Endothelial cell of umbilical vein (primary cell): Measurements from ENCODE around the gene DDB1. TPM values are rescaled to one million over a fixed set of nuclear protein-coding genes. Genes with fewer than 3 reads are reported as not detected.

Experiments
- polyA plus RNA-seq, 4 experiments: library from polyadenylated mRNA; depleted of rRNA in 3 of 4; stranded (reverse) in 3 of 4; unstranded in 1 of 4; fragments of >200 nt; gene quantifications; 2 replicates each; pipeline versions ENCODE4 v1.2.1 to v1.2.3, GENCODE V29; 2011 to 2012; ENCODE audit warnings: missing spikeins in 1 of 4
- total RNA-seq: library from RNA; stranded (reverse); gene quantifications from 2 replicates; pipeline ENCODE4 v1.2.3, GENCODE V29; 2021

The DDB1 gene
- total and polyA plus RNA-seq, 2 donors (not counting 3 experiments of a cell fraction or from before 2014, with no cell fraction given): 229 to 230 TPM

Other genes starting within 250 kb of the DDB1 start
- not detected in 2 replicates for gene CD5, start 230.6 kb downstream of the DDB1 start, total RNA-seq
- gene CD5, start 230.6 kb downstream of the DDB1 start, polyA plus RNA-seq: not detected in 2 replicates
- gene VPS37C, start 171.7 kb downstream of the DDB1 start, total RNA-seq: 23.4 and 24.2 TPM in 2 replicates
- gene VPS37C, start 171.7 kb downstream of the DDB1 start, polyA plus RNA-seq: 17.7 TPM in 2 replicates
- gene PGA3, start 129.6 kb downstream of the DDB1 start, total RNA-seq: not detected in 2 replicates
- not detected in 2 replicates for gene PGA3, start 129.6 kb downstream of the DDB1 start, polyA plus RNA-seq
- not detected in 2 replicates for gene PGA4, start 110.8 kb downstream of the DDB1 start, total RNA-seq
- gene PGA4, start 110.8 kb downstream of the DDB1 start, polyA plus RNA-seq: 0.15 TPM in 1 of 2 replicates, not detected in the other
- not detected in 2 replicates for gene PGA5, start 91.9 kb downstream of the DDB1 start, total RNA-seq
- gene PGA5, start 91.9 kb downstream of the DDB1 start, polyA plus RNA-seq: not detected in 2 replicates
- 14.4 and 14.8 TPM in 2 replicates for gene VWCE, start 37.8 kb downstream of the DDB1 start, total RNA-seq
- gene VWCE, start 37.8 kb downstream of the DDB1 start, polyA plus RNA-seq: 6.5 and 7.8 TPM in 2 replicates
- 28.6 and 30.8 TPM in 2 replicates for gene TKFC, start 123 bp upstream of the DDB1 start, total RNA-seq
- gene TKFC, start 123 bp upstream of the DDB1 start, polyA plus RNA-seq: 31.7 and 34.0 TPM in 2 replicates
- 41.6 and 44.0 TPM in 2 replicates for gene CYB561A3, start 28.8 kb upstream of the DDB1 start, total RNA-seq
- 102 and 103 TPM in 2 replicates for gene CYB561A3, start 28.8 kb upstream of the DDB1 start, polyA plus RNA-seq
- 37.9 and 43.6 TPM in 2 replicates for gene TMEM138, start 29.3 kb upstream of the DDB1 start, total RNA-seq
- 60.0 and 85.1 TPM in 2 replicates for gene TMEM138, start 29.3 kb upstream of the DDB1 start, polyA plus RNA-seq
- gene TMEM216, start 59.5 kb upstream of the DDB1 start, total RNA-seq: 9.8 and 10.6 TPM in 2 replicates
- gene TMEM216, start 59.5 kb upstream of the DDB1 start, polyA plus RNA-seq: 38.8 and 39.8 TPM in 2 replicates
- gene CPSF7, start 96.9 kb upstream of the DDB1 start, total RNA-seq: 77.0 and 78.2 TPM in 2 replicates
- 87.5 and 88.4 TPM in 2 replicates for gene CPSF7, start 96.9 kb upstream of the DDB1 start, polyA plus RNA-seq
- 40.3 and 44.5 TPM in 2 replicates for gene SDHAF2, start 97.0 kb upstream of the DDB1 start, total RNA-seq
- 128 and 137 TPM in 2 replicates for gene SDHAF2, start 97.0 kb upstream of the DDB1 start, polyA plus RNA-seq
- gene LRRC10B, start 175.6 kb upstream of the DDB1 start, total RNA-seq: not detected in 2 replicates
- not detected in 2 replicates for gene LRRC10B, start 175.6 kb upstream of the DDB1 start, polyA plus RNA-seq
- gene SYT7, start 248.0 kb upstream of the DDB1 start, total RNA-seq: 0.55 and 0.78 TPM in 2 replicates
- 0.08 and 0.13 TPM in 2 replicates for gene SYT7, start 248.0 kb upstream of the DDB1 start, polyA plus RNA-seq